Ovary (tissue), 3 donors: ENCODE results near the gene NDUFV2.
"Not testable (repeated sequence)": the region's sequence is repeated elsewhere in the genome, so short reads cannot be mapped to it uniquely, and the experiment has no call there.

Experiments
- POLR2A ChIP-seq: fragments of 450-650 bp; IDR thresholded peaks from one replicate; pipeline ENCODE4 v1.6.1; 2017; ENCODE audit warnings: antibody characterized with exemption, mild to moderate bottlenecking, moderate library complexity
- TF ChIP-seq, protein P1 (sequence below), 3 donors: fragments of 450-650 bp in 2 of 3; fragments of 200-600 bp in 1 of 3; IDR thresholded peaks; one replicate each; pipeline versions ENCODE4 v1.5.1 to v1.8.0; 2016 to 2022; ENCODE audit warnings: antibody characterized with exemption in 3 of 3, mild to moderate bottlenecking in 1 of 3
- donor health status: DM: no; HTN: no; CAD: no.

DNA sequence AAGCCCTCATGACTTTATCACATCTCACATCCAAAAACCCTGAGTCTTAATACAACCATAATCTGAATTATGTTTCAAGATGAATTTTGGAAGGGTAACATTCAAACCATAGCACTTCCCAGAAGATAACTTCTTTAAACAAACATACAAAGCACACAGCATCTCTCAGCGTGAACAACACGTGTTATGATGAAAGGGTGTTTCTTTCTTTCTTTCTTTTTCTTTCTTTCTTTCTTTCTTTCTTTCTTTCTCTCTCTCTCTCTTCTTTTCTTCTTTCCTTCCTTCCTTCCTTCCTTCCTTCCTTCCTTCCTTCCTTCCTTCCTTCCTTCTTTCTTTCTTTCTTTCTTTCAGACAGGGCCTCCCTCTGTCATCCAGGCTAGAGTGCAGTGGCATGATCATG, 13.8 kb upstream of the NDUFV2 start:
- not testable (repeated sequence) for TF ChIP-seq POLR2A
- TF ChIP-seq, protein P1, sequence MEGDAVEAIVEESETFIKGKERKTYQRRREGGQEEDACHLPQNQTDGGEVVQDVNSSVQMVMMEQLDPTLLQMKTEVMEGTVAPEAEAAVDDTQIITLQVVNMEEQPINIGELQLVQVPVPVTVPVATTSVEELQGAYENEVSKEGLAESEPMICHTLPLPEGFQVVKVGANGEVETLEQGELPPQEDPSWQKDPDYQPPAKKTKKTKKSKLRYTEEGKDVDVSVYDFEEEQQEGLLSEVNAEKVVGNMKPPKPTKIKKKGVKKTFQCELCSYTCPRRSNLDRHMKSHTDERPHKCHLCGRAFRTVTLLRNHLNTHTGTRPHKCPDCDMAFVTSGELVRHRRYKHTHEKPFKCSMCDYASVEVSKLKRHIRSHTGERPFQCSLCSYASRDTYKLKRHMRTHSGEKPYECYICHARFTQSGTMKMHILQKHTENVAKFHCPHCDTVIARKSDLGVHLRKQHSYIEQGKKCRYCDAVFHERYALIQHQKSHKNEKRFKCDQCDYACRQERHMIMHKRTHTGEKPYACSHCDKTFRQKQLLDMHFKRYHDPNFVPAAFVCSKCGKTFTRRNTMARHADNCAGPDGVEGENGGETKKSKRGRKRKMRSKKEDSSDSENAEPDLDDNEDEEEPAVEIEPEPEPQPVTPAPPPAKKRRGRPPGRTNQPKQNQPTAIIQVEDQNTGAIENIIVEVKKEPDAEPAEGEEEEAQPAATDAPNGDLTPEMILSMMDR (IDR thresholded peaks at IDR 0.05): not testable (repeated sequence)
